HG03575 (cell line): ENCODE measurements around the gene CAVIN1.
"Not testable (repeated sequence)": the region's sequence is repeated elsewhere in the genome, so short reads cannot be mapped to it uniquely, and the experiment has no call there.

Experiments
- ATAC-seq: cut with Tn5 transposase; IDR thresholded peaks from one replicate; pipeline ENCODE4 v1.9.1; 2021; ENCODE audit not compliant: unreplicated experiment, insufficient number of reproducible peaks, low FRiP score; ENCODE audit errors: extremely low read depth

CAVIN1 gene

DNA sequence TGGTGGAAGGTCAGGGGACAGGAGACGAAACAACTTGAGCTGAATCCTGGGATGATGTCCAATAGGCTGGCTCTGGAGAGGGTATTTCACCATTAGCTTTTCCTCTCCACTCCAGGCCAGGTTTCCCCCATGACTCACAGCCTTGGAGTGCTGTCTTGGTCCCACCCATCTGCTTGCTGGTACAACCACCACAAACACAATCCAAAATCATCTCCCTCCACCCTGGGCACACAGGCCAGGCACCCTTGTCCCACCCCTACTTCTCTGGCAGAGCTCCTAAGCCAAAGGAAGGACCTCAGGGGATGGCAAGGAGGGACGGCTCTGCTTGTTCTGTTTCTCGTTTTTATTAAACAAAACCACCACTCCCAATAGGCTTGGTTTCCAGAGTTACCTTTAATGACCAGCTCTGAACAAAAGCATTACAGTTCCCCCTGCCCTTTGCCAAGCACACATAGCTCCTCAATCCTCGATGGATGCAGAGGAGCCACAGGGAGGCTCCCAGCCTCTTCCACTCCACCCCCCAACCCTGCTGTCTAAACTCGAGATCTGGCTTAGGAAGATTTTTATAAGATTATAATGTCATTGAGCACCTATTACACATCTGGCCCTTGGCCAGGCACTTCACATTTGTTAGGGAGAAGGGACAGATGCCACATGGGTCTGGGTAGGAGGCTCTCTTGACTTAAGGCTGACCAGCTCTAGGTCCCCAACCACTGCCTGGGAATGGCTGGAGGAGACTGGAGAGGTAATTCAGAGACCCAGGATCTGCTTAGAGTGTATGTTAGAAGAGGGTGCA is 13.3 kb downstream of the CAVIN1 start:
- no peak for ATAC-seq

DNA sequence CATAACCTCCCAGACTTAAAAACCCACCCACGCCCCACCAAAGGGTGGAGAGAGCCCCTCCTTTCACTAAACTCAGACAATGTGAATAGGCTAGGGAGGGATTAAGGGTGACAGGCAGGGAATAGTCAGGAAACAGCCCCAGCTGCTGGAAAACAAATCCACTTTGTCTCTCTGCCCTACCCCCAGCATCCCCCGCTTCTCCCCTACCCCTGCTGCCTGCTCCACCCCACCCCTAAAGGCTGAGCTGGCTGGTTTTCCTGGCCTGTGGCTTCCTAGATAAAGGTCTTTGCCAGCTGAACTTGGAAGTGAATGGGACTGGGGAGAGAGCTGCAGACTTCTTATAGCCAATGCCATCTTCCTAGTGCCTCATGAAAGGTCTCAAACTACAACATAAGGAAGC is 15.0 kb downstream of the CAVIN1 start:
- ATAC-seq = no peak

GRCh38 chr17:42407289-42407836 is 15.7 kb downstream of the CAVIN1 start:
- ATAC-seq = no peak

DNA sequence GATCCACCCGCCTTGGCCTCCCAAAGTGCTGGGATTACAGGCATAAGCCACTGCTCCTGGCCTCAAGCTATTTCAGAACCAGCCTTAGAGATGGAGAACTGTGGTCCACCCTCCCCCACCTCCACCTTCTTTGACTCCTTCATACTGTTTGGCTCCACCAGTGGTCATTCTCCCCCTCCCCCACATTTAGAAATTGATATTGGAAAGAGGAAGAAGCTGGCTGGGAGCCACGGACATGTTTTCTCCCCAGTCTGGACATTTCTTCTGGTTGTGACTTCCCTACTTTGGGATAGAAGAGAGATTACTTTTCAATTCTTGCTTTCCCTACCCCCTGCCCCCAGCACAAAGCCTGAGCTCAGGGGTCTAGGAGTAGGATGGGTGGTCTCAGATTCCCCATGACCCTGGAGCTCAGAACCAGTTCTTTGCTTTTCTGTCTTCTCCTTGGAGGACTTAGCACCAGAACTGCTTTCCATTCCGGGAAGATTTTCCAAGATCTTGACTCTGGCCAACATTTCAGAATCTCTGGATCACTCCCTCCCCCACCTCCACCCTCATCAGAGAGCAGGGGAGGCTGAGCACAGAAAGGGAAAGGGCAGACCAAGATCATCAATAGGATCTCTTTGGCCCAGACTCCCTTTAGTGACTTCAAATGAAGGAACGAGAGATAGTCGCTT is 16.3 kb downstream of the CAVIN1 start:
- no peak for ATAC-seq

DNA sequence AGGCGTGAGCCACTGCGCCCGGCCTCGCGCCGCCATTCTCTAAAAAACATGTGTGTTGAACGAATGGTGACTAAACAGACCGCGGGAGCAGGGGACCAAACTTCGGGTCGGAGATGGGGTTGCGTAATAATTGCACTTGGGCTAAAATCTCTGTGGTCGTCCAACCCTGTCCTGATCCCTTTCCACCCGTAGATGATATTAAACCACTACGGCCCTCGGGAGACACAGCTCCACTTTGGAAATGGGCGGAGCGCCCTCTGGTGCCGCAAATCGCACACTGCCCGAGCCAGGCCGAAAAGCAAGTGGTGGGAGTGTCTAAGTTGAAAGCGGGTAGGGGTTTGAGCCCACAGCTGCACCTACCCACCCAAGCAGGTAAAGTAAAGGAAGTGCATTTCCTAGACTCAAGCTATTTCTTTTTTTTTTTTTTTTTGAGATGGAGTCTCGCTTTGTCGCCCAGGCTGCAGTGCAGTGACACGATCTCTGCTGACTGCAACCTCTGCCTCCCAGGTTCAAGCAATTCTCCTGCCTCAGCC is 17.0 kb downstream of the CAVIN1 start:
- no peak for ATAC-seq

DNA sequence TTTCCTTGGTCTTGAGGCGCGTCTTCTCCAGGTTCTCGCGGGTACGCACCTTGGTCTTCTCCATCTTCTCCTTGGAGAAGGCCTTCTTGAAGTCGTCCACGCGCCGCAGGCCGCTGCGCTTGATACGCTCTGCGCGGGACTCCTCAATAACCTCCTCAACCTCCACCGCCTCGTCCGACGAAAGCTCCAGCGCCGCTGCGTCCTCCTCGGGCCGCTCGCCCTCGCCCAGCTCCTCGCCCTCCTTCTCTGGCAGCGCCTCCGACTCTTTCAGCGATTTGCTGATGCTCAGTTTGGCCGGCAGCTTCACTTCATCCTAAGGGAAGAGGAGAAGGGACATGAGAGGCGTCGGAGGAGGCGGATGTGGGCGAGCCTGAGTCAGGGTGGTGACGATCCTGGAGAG is 18.0 kb downstream of the CAVIN1 start:
- no peak for ATAC-seq

GRCh38 chr17:42404326-42405055 is 18.6 kb downstream of the CAVIN1 start:
- ATAC-seq = no peak

- no peak for ATAC-seq
Observed at GRCh38 chr17:42403150-42403549, 19.9 kb downstream of the CAVIN1 start.

DNA sequence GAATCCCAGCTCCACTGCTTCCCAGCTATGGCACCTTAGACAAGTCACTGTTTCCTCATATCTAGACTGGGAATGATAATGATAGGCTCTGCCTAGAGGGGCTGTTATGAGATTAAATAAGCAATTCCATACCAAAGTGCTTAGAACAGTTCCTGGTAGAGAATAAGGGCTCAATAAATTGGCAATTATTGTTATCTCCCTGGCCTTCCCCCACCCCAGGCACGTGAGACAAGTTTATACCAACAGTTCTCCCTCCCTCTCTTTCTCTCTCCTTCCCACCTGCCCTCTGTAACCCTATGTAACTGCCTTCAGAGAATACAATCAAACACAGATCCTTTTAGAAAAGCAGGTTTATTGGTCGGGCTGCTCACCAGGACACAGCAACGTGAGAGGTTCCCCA is 20.9 kb downstream of the CAVIN1 start:
- no peak for ATAC-seq

- not testable (repeated sequence) for ATAC-seq
Observed at GRCh38 chr17:42400844-42401375, 22.1 kb downstream of the CAVIN1 start.

GRCh38 chr17:42399948-42400843 is 22.9 kb downstream of the CAVIN1 start:
- ATAC-seq = no peak

DNA sequence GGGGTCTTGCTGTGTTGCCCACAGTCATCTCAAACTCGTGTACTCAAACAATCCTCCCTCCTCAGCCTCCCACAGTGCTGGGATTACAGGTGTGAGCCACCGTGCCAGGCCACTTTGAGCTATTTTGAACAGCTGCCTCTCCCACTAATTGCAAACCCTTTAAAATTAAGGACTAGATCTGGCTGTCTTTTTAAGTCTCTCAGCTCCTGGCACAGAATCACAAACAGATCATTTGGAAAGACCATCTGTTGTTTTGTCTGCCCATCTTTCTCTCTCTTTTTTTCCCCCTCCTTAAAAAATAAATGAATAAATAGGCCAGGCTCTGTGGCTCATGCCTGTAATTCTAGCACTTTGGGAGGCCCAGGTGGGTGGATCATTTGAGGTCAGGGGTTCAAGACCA is 23.9 kb downstream of the CAVIN1 start:
- no peak for ATAC-seq

GRCh38 chr17:42395601-42396000 is 27.5 kb downstream of the CAVIN1 start:
- not testable (repeated sequence) for ATAC-seq

GRCh38 chr17:42394838-42395237 is 28.2 kb downstream of the CAVIN1 start:
- no peak for ATAC-seq

- no peak for ATAC-seq
Observed at GRCh38 chr17:42392692-42393415, 30.2 kb downstream of the CAVIN1 start.

DNA sequence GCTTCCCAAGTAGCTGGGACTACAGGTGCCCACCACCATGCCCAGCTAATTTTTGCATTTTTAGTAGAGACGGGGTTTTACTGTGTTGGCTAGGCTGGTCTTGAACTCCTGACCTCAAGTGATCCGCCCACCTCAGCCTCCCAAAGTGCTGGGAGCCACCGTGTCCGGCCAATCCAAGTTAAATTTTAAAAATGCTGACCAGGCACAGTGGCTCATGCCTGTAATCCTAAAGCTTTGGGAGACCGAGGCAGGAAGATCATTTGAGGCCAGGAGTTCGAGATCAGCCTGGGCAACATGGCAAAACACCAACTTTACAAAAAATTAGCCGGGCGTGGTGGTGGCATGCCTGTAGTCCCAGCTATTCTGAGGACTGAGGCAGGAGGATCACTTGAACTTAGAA is 31.6 kb downstream of the CAVIN1 start:
- not testable (repeated sequence) for ATAC-seq

DNA sequence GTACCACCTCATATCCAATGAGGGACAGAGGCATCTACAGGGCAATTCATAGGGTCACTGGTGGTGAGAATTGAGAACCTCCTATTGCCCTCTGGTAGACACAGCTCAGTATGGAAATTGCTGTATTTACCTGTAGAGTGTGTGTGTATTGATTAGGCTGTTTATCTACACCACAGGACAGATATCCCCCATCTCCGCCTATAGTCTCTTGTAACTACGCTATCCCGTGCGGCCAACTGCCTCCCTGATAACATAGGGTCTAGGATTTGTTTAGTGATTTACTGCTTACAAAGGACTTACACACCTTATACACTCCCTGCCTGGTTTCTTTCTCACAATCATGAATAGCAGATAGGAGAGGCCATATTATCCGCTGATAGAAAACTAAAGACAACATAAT is 33.2 kb downstream of the CAVIN1 start:
- no peak for ATAC-seq

- ATAC-seq = no peak
Observed at GRCh38 chr17:42389135-42389417, 34.0 kb downstream of the CAVIN1 start.
